ENCODE measurements around the gene BMP8A. TPM values are rescaled to one million over a fixed set of nuclear protein-coding genes. Genes with fewer than 3 reads are reported as not detected.
"Not testable (repeated sequence)": the region's sequence is repeated elsewhere in the genome, so short reads cannot be mapped to it uniquely, and the experiment has no call there.

The BMP8A gene
- total RNA-seq, 1 experiment from 2014 or later, result 0.54 TPM

DNA sequence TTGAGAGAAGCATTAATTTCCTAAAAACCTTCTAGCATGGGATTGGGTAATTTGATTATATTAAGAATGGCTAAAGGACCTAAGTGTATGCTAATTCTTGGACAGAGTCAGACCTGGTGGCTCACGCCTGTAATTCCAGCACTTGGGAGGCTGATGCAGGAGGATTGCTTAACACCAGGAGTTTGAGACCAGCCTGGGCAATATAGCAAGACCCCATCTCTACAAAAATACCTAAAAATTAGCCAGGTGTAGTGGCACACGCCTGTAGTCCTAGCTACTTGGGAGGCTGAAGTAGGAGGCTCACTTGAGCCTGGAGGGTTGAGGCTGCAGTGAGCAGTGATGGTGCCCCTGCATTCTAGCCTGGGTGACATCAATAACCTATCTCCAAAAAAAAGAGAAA, 45.9 kb upstream of the BMP8A start:
- H3K36me3 ChIP-seq (ENCODE audit: control insufficient read depth, insufficient read depth, low read length), result peaks cover 81% of the 10 kb centered on the region
- no peak overlapping the region for H3K27ac ChIP-seq (ENCODE audit: low read length)
- no peak for DNase-seq (ENCODE audit: low read depth, low spot score)
- in situ Hi-C loops (cut with HindIII; ENCODE audit: low pct_unique_long_range_greater_than_20kb, low sequenced_read_pairs) (no loop called here), intact Hi-C loops (cut with micrococcal nuclease; ENCODE audit: unreplicated experiment) (no loop called here)
- CTCF ChIA-PET, result no interaction called here
- no peaks in the 10 kb centered on the region for H3K9me3 ChIP-seq (ENCODE audit: control insufficient read depth, insufficient read depth, low read depth, low read length)
- ATAC-seq, result no peak
- no peaks in the 10 kb centered on the region for H3K27me3 ChIP-seq (ENCODE audit: control insufficient read depth, insufficient read depth, low read length)
- no TSS peak for BruUV-seq (replicated peaks)
- H3K4me3 ChIP-seq (ENCODE audit: low read depth in 2 of 2, low read length in 2 of 2), result no peak overlapping the region
- TF ChIP-seq, protein P1, sequence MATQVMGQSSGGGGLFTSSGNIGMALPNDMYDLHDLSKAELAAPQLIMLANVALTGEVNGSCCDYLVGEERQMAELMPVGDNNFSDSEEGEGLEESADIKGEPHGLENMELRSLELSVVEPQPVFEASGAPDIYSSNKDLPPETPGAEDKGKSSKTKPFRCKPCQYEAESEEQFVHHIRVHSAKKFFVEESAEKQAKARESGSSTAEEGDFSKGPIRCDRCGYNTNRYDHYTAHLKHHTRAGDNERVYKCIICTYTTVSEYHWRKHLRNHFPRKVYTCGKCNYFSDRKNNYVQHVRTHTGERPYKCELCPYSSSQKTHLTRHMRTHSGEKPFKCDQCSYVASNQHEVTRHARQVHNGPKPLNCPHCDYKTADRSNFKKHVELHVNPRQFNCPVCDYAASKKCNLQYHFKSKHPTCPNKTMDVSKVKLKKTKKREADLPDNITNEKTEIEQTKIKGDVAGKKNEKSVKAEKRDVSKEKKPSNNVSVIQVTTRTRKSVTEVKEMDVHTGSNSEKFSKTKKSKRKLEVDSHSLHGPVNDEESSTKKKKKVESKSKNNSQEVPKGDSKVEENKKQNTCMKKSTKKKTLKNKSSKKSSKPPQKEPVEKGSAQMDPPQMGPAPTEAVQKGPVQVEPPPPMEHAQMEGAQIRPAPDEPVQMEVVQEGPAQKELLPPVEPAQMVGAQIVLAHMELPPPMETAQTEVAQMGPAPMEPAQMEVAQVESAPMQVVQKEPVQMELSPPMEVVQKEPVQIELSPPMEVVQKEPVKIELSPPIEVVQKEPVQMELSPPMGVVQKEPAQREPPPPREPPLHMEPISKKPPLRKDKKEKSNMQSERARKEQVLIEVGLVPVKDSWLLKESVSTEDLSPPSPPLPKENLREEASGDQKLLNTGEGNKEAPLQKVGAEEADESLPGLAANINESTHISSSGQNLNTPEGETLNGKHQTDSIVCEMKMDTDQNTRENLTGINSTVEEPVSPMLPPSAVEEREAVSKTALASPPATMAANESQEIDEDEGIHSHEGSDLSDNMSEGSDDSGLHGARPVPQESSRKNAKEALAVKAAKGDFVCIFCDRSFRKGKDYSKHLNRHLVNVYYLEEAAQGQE (IDR thresholded peaks at IDR 0.05; ENCODE audit: insufficient read depth in 1 of 2, low read depth in 2 of 2, low read length in 1 of 2), result no peak
- no peak for TF ChIP-seq TCF7L2 (IDR thresholded peaks at IDR 0.05; ENCODE audit: low read depth, low read length)
- no peak for TF ChIP-seq SIN3A (IDR thresholded peaks at IDR 0.05; ENCODE audit: borderline replicate concordance, insufficient read depth, low read depth, low read length)
- no peak for TF ChIP-seq POLR2AphosphoS5 (IDR thresholded peaks at IDR 0.05; ENCODE audit: low read depth, low read length)
- TF ChIP-seq, protein P2, sequence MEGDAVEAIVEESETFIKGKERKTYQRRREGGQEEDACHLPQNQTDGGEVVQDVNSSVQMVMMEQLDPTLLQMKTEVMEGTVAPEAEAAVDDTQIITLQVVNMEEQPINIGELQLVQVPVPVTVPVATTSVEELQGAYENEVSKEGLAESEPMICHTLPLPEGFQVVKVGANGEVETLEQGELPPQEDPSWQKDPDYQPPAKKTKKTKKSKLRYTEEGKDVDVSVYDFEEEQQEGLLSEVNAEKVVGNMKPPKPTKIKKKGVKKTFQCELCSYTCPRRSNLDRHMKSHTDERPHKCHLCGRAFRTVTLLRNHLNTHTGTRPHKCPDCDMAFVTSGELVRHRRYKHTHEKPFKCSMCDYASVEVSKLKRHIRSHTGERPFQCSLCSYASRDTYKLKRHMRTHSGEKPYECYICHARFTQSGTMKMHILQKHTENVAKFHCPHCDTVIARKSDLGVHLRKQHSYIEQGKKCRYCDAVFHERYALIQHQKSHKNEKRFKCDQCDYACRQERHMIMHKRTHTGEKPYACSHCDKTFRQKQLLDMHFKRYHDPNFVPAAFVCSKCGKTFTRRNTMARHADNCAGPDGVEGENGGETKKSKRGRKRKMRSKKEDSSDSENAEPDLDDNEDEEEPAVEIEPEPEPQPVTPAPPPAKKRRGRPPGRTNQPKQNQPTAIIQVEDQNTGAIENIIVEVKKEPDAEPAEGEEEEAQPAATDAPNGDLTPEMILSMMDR (IDR thresholded peaks at IDR 0.05), result no peak
- POLR2A ChIA-PET, result no interaction called here
- no peaks in the 10 kb centered on the region for H3K4me1 ChIP-seq (ENCODE audit: control insufficient read depth, insufficient read depth, low read length)

GRCh38 chr1:39446986-39447567, 44.4 kb upstream of the BMP8A start:
- ChIA-PET POLR2A (interaction anchor here (0.5 kb wide), 1 partner anchor 105 kb away, joined by 3 read pairs; no protein-coding TSS in a partner anchor), CTCF (no interaction called here)
- no TSS peak for BruUV-seq (replicated peaks)

DNA sequence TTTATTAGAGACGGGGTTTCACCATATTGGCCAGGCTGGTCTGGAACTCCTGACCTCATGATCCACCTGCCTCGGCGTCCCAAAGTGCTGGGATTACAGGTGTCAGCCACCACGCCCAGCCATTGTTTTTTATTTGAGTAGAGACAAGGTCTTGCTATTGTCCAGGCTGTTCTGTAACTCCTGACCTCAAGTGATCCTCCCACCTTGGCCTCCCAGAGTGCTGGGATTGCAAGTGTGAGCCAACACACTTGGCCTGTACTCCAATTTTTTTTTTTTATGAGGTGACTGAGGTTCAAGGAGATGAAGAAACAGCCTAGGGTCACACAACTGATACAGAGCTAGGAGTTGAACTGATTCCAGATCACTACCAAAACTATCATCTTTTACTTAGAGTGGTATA, 41.4 kb upstream of the BMP8A start:
- DNase-seq (ENCODE audit: low read depth, low spot score); H3K4me3 ChIP-seq (ENCODE audit: low read depth in 2 of 2, low read length in 2 of 2); H3K27me3 ChIP-seq (ENCODE audit: control insufficient read depth, insufficient read depth, low read length); POLR2A ChIA-PET; BruUV-seq (replicated peaks); intact Hi-C loops (cut with micrococcal nuclease; ENCODE audit: unreplicated experiment); CTCF ChIA-PET; in situ Hi-C loops (cut with HindIII; ENCODE audit: low pct_unique_long_range_greater_than_20kb, low sequenced_read_pairs); ATAC-seq; H3K4me1 ChIP-seq (ENCODE audit: control insufficient read depth, insufficient read depth, low read length); H3K27ac ChIP-seq (ENCODE audit: low read length); H3K9me3 ChIP-seq (ENCODE audit: control insufficient read depth, insufficient read depth, low read depth, low read length): not testable (repeated sequence)
- H3K36me3 ChIP-seq (ENCODE audit: control insufficient read depth, insufficient read depth, low read length), result peaks cover 73% of the 10 kb centered on the region

More at GRCh38 chr1:39446986-39447567, 44.4 kb upstream of the BMP8A start:
- ATAC-seq, result no peak
- H3K4me1 ChIP-seq (ENCODE audit: control insufficient read depth, insufficient read depth, low read length), result no peaks in the 10 kb centered on the region
- H3K27ac ChIP-seq (ENCODE audit: low read length), result no peak overlapping the region
- DNase-seq (ENCODE audit: low read depth, low spot score), result no peak
- no peak for TF ChIP-seq POLR2AphosphoS5 (IDR thresholded peaks at IDR 0.05; ENCODE audit: low read depth, low read length)
- no peak for TF ChIP-seq TCF7L2 (IDR thresholded peaks at IDR 0.05; ENCODE audit: low read depth, low read length)
- TF ChIP-seq SIN3A (IDR thresholded peaks at IDR 0.05; ENCODE audit: borderline replicate concordance, insufficient read depth, low read depth, low read length), result no peak
- intact Hi-C loops (cut with micrococcal nuclease; ENCODE audit: unreplicated experiment) (no loop called here), in situ Hi-C loops (cut with HindIII; ENCODE audit: low pct_unique_long_range_greater_than_20kb, low sequenced_read_pairs) (no loop called here)
- peaks cover 72% of the 10 kb centered on the region for H3K36me3 ChIP-seq (ENCODE audit: control insufficient read depth, insufficient read depth, low read length)
- no peaks in the 10 kb centered on the region for H3K27me3 ChIP-seq (ENCODE audit: control insufficient read depth, insufficient read depth, low read length)
- H3K9me3 ChIP-seq (ENCODE audit: control insufficient read depth, insufficient read depth, low read depth, low read length), result no peaks in the 10 kb centered on the region
- H3K4me3 ChIP-seq (ENCODE audit: low read depth in 2 of 2, low read length in 2 of 2), result no peak overlapping the region

Measured in Panc1 (cell line).